ENCODE measurements around the gene TOMT. TPM values are rescaled to one million over a fixed set of nuclear protein-coding genes. Genes with fewer than 3 reads are reported as not detected.

Gene TOMT
- total and polyA plus RNA-seq, 9 donors, result not detected

- Histone ChIP-seq H3K27me3 (ENCODE audit: control insufficient read depth, insufficient read depth, low read length) (no peaks in the 10 kb centered on the region), H3K36me3 (ENCODE audit: control insufficient read depth, insufficient read depth, low read length) (peaks cover 24% of the 10 kb centered on the region), H3K9me3 (replicated peaks; ENCODE audit: control insufficient read depth, low read depth, low read length) (no peaks in the 10 kb centered on the region), H3K27ac (ENCODE audit: low read length) (no peak overlapping the region), H3K4me3 (ENCODE audit: low read length) (no peak overlapping the region), H3K4me1 (ENCODE audit: control insufficient read depth, insufficient read depth, low read length) (peaks cover 9% of the 10 kb centered on the region)
- DNase-seq, result no peak
- WGBS (ENCODE audit: insufficient coverage), result no CpG with 5 or more reads among the region's 3 CpGs
Measured at GRCh38 chr11:72085621-72086351, 19.9 kb upstream of the TOMT start.

DNA sequence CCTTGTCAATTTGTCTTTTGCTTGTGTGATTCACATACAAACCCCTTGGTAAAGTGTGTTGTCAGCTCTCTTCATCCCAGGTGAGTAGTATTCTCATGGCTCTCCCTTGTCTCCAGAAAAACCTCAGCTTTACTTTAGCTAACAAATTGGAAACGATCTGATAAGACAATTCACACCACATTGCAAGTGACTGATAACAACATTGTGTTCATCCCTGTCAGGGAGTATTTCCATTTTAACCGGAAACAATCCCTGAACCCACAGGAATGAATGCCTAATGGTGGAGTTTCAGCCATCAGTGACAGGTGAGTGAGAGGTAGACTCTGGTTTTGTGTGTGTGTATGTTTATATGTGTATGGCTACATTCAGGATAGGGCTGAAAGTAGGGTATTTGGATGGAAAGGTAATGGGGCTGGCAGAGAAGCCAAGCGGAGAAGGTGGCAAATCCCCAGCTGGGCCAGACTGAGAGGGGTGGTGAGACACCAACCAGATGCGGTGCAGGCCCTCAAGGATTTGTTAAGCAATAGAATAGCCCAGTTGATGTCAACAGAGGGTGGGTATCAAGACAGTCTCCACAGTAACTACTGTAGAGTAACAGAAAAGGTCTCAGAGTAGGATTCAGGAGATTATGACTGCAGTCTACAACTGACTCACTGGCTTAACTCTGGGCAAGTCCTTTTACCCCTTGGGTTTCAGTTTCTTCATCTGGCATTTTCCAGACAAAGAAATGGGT is 17.5 kb upstream of the TOMT start:
- H3K4me1 ChIP-seq (ENCODE audit: control insufficient read depth, insufficient read depth, low read length), result peaks cover 9% of the 10 kb centered on the region
- 90% methylated on average over 2 of the region's 4 CpGs for whole genome bisulfite sequencing (ENCODE audit: insufficient coverage)
- H3K27ac ChIP-seq (ENCODE audit: low read length), result no peak overlapping the region
- DNase-seq, result no peak
- no peaks in the 10 kb centered on the region for H3K27me3 ChIP-seq (ENCODE audit: control insufficient read depth, insufficient read depth, low read length)
- no peaks in the 10 kb centered on the region for H3K9me3 ChIP-seq (replicated peaks; ENCODE audit: control insufficient read depth, low read depth, low read length)
- H3K4me3 ChIP-seq (ENCODE audit: low read length), result no peak overlapping the region
- peaks cover 36% of the 10 kb centered on the region for H3K36me3 ChIP-seq (ENCODE audit: control insufficient read depth, insufficient read depth, low read length)

GRCh38 chr11:72091292-72091691 is 14.4 kb upstream of the TOMT start:
- WGBS (ENCODE audit: insufficient coverage), result no CpG with 5 or more reads among the region's 4 CpGs
- H3K27ac ChIP-seq (ENCODE audit: low read length), result no peak overlapping the region
- H3K27me3 ChIP-seq (ENCODE audit: control insufficient read depth, insufficient read depth, low read length), result no peaks in the 10 kb centered on the region
- peak; percentile 86 for DNase-seq
- peaks cover 47% of the 10 kb centered on the region for H3K36me3 ChIP-seq (ENCODE audit: control insufficient read depth, insufficient read depth, low read length)
- H3K4me3 ChIP-seq (ENCODE audit: low read length), result no peak overlapping the region
- H3K4me1 ChIP-seq (ENCODE audit: control insufficient read depth, insufficient read depth, low read length), result peaks cover 7% of the 10 kb centered on the region
- no peaks in the 10 kb centered on the region for H3K9me3 ChIP-seq (replicated peaks; ENCODE audit: control insufficient read depth, low read depth, low read length)

DNA sequence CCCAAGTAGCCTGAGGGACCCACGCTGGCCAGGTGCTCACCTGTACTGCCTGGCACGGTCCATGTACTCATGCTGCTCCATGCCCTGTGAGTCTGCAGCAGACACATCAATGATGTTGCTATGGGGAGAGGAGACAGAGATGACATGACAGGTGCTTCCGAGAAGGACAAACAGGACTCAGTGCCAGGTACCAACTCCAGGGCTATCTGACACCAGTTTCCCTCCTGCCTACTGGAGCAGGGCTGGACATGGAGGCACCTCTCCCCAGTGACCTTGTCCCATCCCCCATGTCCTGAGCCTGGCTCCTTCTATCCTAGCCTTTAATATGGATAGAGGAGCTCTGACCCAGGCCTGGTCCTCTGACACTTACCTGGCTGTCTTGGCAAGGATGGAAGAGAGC is 7.0 kb upstream of the TOMT start:
- H3K36me3 ChIP-seq (ENCODE audit: control insufficient read depth, insufficient read depth, low read length), result peaks cover 56% of the 10 kb centered on the region

DNA sequence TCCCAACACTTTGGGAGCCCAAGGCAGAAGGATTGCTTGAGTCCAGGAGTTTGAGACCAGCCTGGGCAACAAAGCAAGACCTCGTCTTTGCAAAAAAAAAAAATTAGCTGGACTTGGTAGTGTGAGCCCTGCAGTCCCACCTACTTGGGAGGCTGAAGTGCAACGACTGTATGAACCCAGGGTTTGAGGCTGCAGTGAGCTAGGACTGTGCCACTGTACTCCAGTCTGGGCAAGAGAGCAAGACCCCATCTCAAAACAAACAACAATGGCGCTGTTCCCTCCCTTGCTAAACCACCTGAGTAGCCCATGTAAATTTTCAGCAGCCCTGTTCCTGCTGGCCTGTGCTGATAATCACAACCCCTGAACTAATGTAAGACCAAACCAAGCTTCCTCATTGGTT is 5.7 kb upstream of the TOMT start:
- no peak for DNase-seq
- 91% methylated on average over 3 of the region's 3 CpGs for WGBS (ENCODE audit: insufficient coverage)
- Histone ChIP-seq H3K36me3 (ENCODE audit: control insufficient read depth, insufficient read depth, low read length) (peaks cover 49% of the 10 kb centered on the region), H3K4me3 (ENCODE audit: low read length) (no peak overlapping the region), H3K4me1 (ENCODE audit: control insufficient read depth, insufficient read depth, low read length) (peaks cover 18% of the 10 kb centered on the region), H3K27me3 (ENCODE audit: control insufficient read depth, insufficient read depth, low read length) (no peaks in the 10 kb centered on the region), H3K9me3 (replicated peaks; ENCODE audit: control insufficient read depth, low read depth, low read length) (no peaks in the 10 kb centered on the region), H3K27ac (ENCODE audit: low read length) (no peak overlapping the region)

More for the DNA sequence above, 7.0 kb upstream of the TOMT start:
- H3K4me3 ChIP-seq (ENCODE audit: low read length), result no peak overlapping the region
- DNase-seq, result no peak
- H3K27me3 ChIP-seq (ENCODE audit: control insufficient read depth, insufficient read depth, low read length), result no peaks in the 10 kb centered on the region
- H3K9me3 ChIP-seq (replicated peaks; ENCODE audit: control insufficient read depth, low read depth, low read length), result no peaks in the 10 kb centered on the region
- 100% methylated on average over 2 of the region's 3 CpGs for WGBS (ENCODE audit: insufficient coverage)
- H3K4me1 ChIP-seq (ENCODE audit: control insufficient read depth, insufficient read depth, low read length), result peaks cover 16% of the 10 kb centered on the region
- no peak overlapping the region for H3K27ac ChIP-seq (ENCODE audit: low read length)

DNA sequence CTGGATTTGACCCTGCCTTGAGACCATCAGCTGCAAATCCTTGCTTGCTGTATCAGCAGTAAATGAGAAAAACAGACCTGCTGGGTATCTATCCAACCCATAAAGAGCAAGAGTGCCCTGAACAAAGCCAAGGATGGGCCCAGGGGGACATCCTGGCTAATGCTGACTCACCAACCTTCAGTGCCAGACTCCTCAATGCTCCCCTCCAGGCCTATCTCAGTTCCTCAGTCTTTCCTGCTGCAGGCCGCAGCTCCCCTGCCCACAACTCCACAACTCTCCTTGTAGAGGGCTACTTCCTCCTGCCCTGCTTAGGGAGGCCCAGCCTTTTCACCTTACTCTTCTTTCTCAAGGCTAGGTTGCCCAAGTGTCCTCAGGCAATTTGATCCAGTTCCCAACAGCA is 5.3 kb upstream of the TOMT start:
- 44% methylated on average over 1 of the region's 1 CpG for WGBS (ENCODE audit: insufficient coverage)
- no peak overlapping the region for H3K27ac ChIP-seq (ENCODE audit: low read length)

GRCh38 chr11:72102162-72102561 is 3.6 kb upstream of the TOMT start:
- Histone ChIP-seq H3K4me3 (ENCODE audit: low read length) (peak overlapping the region; percentile 85), H3K36me3 (ENCODE audit: control insufficient read depth, insufficient read depth, low read length) (peaks cover 38% of the 10 kb centered on the region), H3K27me3 (ENCODE audit: control insufficient read depth, insufficient read depth, low read length) (no peaks in the 10 kb centered on the region), H3K4me1 (ENCODE audit: control insufficient read depth, insufficient read depth, low read length) (peaks cover 18% of the 10 kb centered on the region), H3K27ac (ENCODE audit: low read length) (peak overlapping the region; percentile 92), H3K9me3 (replicated peaks; ENCODE audit: control insufficient read depth, low read depth, low read length) (no peaks in the 10 kb centered on the region)
- DNase-seq, result no peak
- WGBS (ENCODE audit: insufficient coverage), result 15% methylated on average over 1 of the region's 4 CpGs

More for the DNA sequence above, 5.3 kb upstream of the TOMT start:
- Histone ChIP-seq H3K36me3 (ENCODE audit: control insufficient read depth, insufficient read depth, low read length) (peaks cover 46% of the 10 kb centered on the region), H3K9me3 (replicated peaks; ENCODE audit: control insufficient read depth, low read depth, low read length) (no peaks in the 10 kb centered on the region), H3K4me1 (ENCODE audit: control insufficient read depth, insufficient read depth, low read length) (peaks cover 18% of the 10 kb centered on the region), H3K27me3 (ENCODE audit: control insufficient read depth, insufficient read depth, low read length) (no peaks in the 10 kb centered on the region), H3K4me3 (ENCODE audit: low read length) (no peak overlapping the region)
- DNase-seq, result no peak

- H3K4me3 ChIP-seq (ENCODE audit: low read length), result peak overlapping the region; percentile 85
- peaks cover 34% of the 10 kb centered on the region for H3K36me3 ChIP-seq (ENCODE audit: control insufficient read depth, insufficient read depth, low read length)
- DNase-seq, result no peak
- H3K27ac ChIP-seq (ENCODE audit: low read length), result peak overlapping the region; percentile 92
- H3K27me3 ChIP-seq (ENCODE audit: control insufficient read depth, insufficient read depth, low read length), result no peaks in the 10 kb centered on the region
- 7% methylated on average over 5 of the region's 9 CpGs for whole genome bisulfite sequencing (ENCODE audit: insufficient coverage)
- H3K4me1 ChIP-seq (ENCODE audit: control insufficient read depth, insufficient read depth, low read length), result peaks cover 18% of the 10 kb centered on the region
- H3K9me3 ChIP-seq (replicated peaks; ENCODE audit: control insufficient read depth, low read depth, low read length), result no peaks in the 10 kb centered on the region
Measured at GRCh38 chr11:72102631-72102945, 3.1 kb upstream of the TOMT start.

DNA sequence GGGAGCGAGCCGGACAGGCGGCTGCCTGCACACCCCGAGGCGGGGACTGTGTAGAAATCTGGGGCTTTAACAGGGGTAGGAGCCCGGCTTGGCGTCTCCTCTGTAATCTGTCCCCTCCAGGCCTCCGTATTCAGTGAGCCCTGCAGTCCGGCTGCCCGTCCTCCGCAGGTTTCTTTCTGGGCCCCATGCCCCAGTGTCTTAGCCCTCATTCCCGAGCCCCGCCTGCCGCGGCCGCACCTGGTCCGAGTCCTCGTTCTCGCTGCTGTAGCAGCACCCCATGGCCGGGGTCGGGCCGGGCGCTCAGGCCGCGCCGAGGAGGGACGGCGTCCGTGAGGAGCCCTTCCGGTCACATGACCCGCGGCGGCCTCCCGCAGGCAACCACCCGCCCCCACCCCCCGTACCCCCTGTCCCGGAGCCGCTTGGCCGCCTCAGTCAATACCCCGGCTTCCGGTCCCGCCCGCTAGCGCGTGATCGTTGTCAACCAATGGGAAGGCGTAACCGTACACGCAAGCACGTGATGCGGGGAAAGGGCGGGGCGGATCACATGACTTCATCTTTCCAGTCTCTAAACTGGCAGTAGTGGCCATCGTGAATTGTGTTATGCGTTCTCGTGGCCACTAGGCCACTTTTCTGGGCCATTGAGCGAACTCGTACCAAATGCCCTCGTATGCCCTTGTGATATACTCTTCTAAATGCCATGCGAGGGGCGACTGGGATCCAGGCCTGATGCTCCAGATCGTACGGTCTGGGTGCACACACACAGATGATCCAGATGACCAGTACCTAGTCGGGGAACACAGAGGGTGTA is 2.6 kb upstream of the TOMT start, which contains the start of gene LAMTOR1:
Gene LAMTOR1 (minus strand): TSS at position 352 of the 808 bp plus-strand sequence. CDS start 73 bp downstream, at position 279.
- Histone ChIP-seq H3K36me3 (ENCODE audit: control insufficient read depth, insufficient read depth, low read length) (peaks cover 31% of the 10 kb centered on the region), H3K4me1 (ENCODE audit: control insufficient read depth, insufficient read depth, low read length) (peaks cover 18% of the 10 kb centered on the region), H3K9me3 (replicated peaks; ENCODE audit: control insufficient read depth, low read depth, low read length) (no peaks in the 10 kb centered on the region), H3K27ac (ENCODE audit: low read length) (peak within 1 kb of the TSS; percentile 92), H3K4me3 (ENCODE audit: low read length) (peak within 1 kb of the TSS; percentile 85), H3K27me3 (ENCODE audit: control insufficient read depth, insufficient read depth, low read length) (no peaks in the 10 kb centered on the region)
- peak; percentile 100 for DNase-seq
- WGBS (ENCODE audit: insufficient coverage), result under 1% methylated on average over 47 of the region's 64 CpGs

DNA sequence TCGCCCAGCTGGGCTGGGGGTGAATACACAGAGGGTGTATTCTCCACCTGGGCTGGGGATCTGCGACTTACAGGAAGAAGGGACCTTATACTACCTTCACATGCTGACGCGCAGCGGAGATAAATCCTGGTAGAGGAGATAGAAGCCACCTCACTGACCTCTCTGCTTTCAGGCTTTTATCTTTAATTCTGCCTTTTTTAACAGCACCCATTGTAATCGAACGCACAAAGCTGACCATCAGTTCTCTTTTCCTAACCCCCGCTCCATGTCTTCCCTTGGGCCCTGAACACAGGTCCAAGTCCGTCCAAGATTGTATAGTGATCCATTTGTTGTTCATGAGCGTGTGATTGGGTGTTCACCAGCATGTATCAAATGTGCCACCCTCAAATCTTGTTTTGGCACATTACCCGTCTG is 2.0 kb upstream of the TOMT start:
- peaks cover 30% of the 10 kb centered on the region for H3K36me3 ChIP-seq (ENCODE audit: control insufficient read depth, insufficient read depth, low read length)
- DNase-seq, result no peak
- peaks cover 18% of the 10 kb centered on the region for H3K4me1 ChIP-seq (ENCODE audit: control insufficient read depth, insufficient read depth, low read length)
- 50% methylated on average over 3 of the region's 11 CpGs for WGBS (ENCODE audit: insufficient coverage)
- peak overlapping the region; percentile 38 for H3K4me3 ChIP-seq (ENCODE audit: low read length)
- no peaks in the 10 kb centered on the region for H3K27me3 ChIP-seq (ENCODE audit: control insufficient read depth, insufficient read depth, low read length)
- H3K27ac ChIP-seq (ENCODE audit: low read length), result peak overlapping the region; percentile 88
- H3K9me3 ChIP-seq (replicated peaks; ENCODE audit: control insufficient read depth, low read depth, low read length), result no peaks in the 10 kb centered on the region
